Heart right ventricle (tissue), 16 donors: ENCODE data around the gene ANKRD13D. TPM values are rescaled to one million over a fixed set of nuclear protein-coding genes. Genes with fewer than 3 reads are reported as not detected.

Source experiments
- ATAC-seq, 8 donors: fragments of 200-7000 bp; cut with Tn5 transposase; one replicate each; pipeline ENCODE4 v1.9.1; 2020; ENCODE audit warnings: mild to moderate bottlenecking in 8 of 8, moderate library complexity in 8 of 8, moderate number of reproducible peaks in 1 of 8
- DNase-seq, 2 donors: peaks; one replicate each; pipeline ENCODE4 v3.0.0-alpha.2; 2020
- H3K27ac ChIP-seq, 10 donors: fragments of 200-600 bp; sonication (generic) in 2 of 10; one replicate each; pipeline versions ENCODE4 v1.5.0 to v1.8.0; 2020 to 2022; ENCODE audit warnings: mild to moderate bottlenecking in 3 of 10
- H3K27me3 ChIP-seq, 7 donors: fragments of 200-600 bp; one replicate each; pipeline ENCODE4 v1.8.0; 2021 to 2022; ENCODE audit warnings: mild to moderate bottlenecking in 2 of 7
- H3K36me3 ChIP-seq, 9 donors: fragments of 200-600 bp; sonication (generic) in 1 of 9; one replicate each; pipeline versions ENCODE4 v1.5.0 to v1.8.0; 2020 to 2022; ENCODE audit warnings: mild to moderate bottlenecking in 2 of 9
- H3K4me1 ChIP-seq, 9 donors: fragments of 200-600 bp; sonication (generic) in 1 of 9; one replicate each; pipeline versions ENCODE4 v1.5.0 to v1.8.0; 2020 to 2022; ENCODE audit warnings: mild to moderate bottlenecking in 4 of 9
- H3K4me3 ChIP-seq, 10 donors: fragments of 200-600 bp; sonication (generic) in 2 of 10; one replicate each; pipeline versions ENCODE4 v1.5.0 to v1.8.0; 2020 to 2022; ENCODE audit warnings: mild to moderate bottlenecking in 7 of 10, moderate library complexity in 2 of 10
- H3K9me3 ChIP-seq, 11 donors: fragments of 200-600 bp in 10 of 11; sonication (generic) in 2 of 11; one replicate each; pipeline versions ENCODE4 v1.5.0 to v1.8.0; 2013 to 2022; ENCODE audit warnings: mild to moderate bottlenecking in 2 of 11, control low read depth in 1 of 11, moderate library complexity in 1 of 11
- WGBS, 2 donors: extraction: QIAGEN DNeasy Blood & Tissue Kit; methylation state at CpG; one replicate each; pipeline ENCODE4 v1.1.7; 2013; ENCODE audit warnings: inconsistent platforms in 1 of 2; 5-methylcytosine and 5-hydroxymethylcytosine counted together
- intact Hi-C, 10 donors: fragments of 100-400 bp; cut with DNase I; formaldehyde crosslinking; loops; one replicate each; pipeline versions ENCODE4 v1.11.1 to v1.14.2; 2022
- polyA plus RNA-seq, 2 donors: library from polyadenylated mRNA; stranded (reverse); fragments of 200-250 nt; gene quantifications; one replicate each; pipeline ENCODE4 v1.2.3, GENCODE V29; 2013
- total RNA-seq, 10 donors: library from RNA; stranded (reverse); fragmentation: NEBNext Ultra II Directional in 3 of 10; extraction: Animal tissue kit (Norgen Biotek cat#: 25700) in 3 of 10; gene quantifications; one replicate each; pipeline versions ENCODE4 v1.2.1 to v1.2.4, GENCODE V29; 2021 to 2023
- TF ChIP-seq, protein P1 (sequence below), 9 donors: fragments of 200-600 bp; sonication (generic) in 2 of 9; IDR thresholded peaks; one replicate each; pipeline versions ENCODE4 v1.5.0 to v1.8.0; 2021 to 2022; ENCODE audit warnings: antibody characterized with exemption in 9 of 9, mild to moderate bottlenecking in 5 of 9, moderate library complexity in 1 of 9
- donor health status: Arrhythmogenic right ventricular cardiomyopathy.
- donor health status: ischemic (EF 13 %, LVEDD 7.1; RV severe dilation, severe dysfunction).
- donor health status: healthy with polysubstance abuse.
- donor health status: DM: no; HTN: yes; CAD: no.
- donor health status: DM: no; HTN: no; CAD: no.
- donor health status: ischemic (EF 25% LVEDD 6.9; RV normal size, moderate dysfunction).
- donor health status: ischemic (EF 25% LVEDD 5.7; RV mildly dilated, moderate dysfunction).
- donor health status: healthy.
- donor health status: DM: yes; HTN: yes; CAD: no.
- donor health status: Ischemic cardiomyopathy.
- donor health status: ischemic (EF 35%, LVEDD 5.7; RV mildly dilated, moderate dysfunction).
- donor health status: nonischemic (EF 11% LVEDD 7.7; RV severe dilation, severe dysfunction).
- donor health status: DM: yes; HTN: yes; CAD: no.
- donor health status: PGD.
- donor health status: ischemic (EF 29% LVEDD 5.4; RV normal size, mild dysfunction).
- donor health status: nonischemic (EF 23%, LVEDD 6.1; RV moderate dilation, normal function).

ANKRD13D gene
- total and polyA plus RNA-seq, 12 donors: 7.9 to 39.4 (median 13.3) TPM

DNA sequence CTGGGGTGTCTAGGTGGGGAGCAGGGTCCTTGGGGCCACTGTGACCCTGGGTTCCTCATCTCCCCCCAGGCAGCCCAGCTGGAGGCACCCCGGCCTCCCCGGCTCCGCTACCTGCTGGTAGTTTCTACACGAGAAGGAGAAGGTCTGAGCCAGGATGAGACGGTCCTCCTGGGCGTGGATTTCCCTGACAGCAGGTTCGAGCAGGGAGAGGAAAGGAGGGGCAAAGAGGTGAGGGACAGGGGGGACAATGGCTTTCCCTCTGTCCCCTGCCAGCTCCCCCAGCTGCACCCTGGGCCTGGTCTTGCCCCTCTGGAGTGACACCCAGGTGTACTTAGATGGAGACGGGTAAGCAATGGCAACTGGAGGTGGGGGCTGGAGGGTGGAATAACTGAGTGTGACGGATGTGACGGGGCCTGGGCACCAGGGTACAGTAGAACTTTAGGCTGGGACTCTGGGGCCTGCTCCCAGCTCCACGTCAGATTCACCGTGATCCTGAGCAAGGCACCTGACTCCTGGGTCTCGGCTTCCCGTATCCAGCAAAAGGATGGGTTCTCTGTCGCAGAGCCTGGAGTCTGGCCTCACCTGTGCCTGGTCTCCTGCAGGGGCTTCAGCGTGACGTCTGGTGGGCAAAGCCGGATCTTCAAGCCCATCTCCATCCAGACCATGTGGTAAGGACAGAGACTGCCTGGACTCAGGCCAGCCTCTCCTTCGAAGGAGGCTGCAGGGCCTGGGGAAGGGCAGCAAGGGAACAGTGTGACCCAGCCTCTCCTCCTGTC lies 17.9 kb downstream of the ANKRD13D start:
- no peaks in the 10 kb centered on the region for H3K27me3 ChIP-seq
- intact Hi-C loops: no loop called here
- ATAC-seq (no peak), DNase-seq (no peak)
- H3K36me3 ChIP-seq: peaks cover 0 to 55% (median 9%) of the 10 kb centered on the region in 9 donors
- H3K27ac ChIP-seq: no peak overlapping the region
- TF ChIP-seq, protein P1, sequence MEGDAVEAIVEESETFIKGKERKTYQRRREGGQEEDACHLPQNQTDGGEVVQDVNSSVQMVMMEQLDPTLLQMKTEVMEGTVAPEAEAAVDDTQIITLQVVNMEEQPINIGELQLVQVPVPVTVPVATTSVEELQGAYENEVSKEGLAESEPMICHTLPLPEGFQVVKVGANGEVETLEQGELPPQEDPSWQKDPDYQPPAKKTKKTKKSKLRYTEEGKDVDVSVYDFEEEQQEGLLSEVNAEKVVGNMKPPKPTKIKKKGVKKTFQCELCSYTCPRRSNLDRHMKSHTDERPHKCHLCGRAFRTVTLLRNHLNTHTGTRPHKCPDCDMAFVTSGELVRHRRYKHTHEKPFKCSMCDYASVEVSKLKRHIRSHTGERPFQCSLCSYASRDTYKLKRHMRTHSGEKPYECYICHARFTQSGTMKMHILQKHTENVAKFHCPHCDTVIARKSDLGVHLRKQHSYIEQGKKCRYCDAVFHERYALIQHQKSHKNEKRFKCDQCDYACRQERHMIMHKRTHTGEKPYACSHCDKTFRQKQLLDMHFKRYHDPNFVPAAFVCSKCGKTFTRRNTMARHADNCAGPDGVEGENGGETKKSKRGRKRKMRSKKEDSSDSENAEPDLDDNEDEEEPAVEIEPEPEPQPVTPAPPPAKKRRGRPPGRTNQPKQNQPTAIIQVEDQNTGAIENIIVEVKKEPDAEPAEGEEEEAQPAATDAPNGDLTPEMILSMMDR (IDR thresholded peaks at IDR 0.05): no peak
- H3K4me3 ChIP-seq: no peak overlapping the region
- no peaks in the 10 kb centered on the region for H3K9me3 ChIP-seq
- H3K4me1 ChIP-seq: peaks cover 10 to 30% (median 25%) of the 10 kb centered on the region in 9 donors
- 91 to 94% methylated on average over 19 of the region's 19 CpGs for WGBS, 2 donors

DNA sequence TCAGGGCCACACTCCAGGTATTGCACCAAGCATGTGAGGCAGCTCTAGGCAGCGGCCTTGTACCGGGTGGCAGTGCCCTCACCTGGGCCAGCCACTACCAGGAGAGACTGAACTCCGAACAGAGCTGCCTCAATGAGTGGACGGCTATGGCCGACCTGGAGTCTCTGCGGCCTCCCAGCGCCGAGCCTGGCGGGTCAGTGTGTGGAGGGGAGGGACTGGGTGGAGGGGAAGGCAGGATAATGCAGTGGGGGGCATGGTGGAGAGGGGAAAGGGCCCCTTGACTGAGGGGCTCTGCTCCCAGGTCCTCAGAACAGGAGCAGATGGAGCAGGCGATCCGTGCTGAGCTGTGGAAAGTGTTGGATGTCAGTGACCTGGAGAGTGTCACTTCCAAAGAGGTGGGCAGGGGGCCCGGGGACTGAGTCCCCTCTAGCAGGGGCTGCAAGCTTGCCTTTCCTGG lies 18.5 kb downstream of the ANKRD13D start:
- TF ChIP-seq, protein P1 (IDR thresholded peaks at IDR 0.05): no peak
- Histone ChIP-seq H3K4me3 (no peak overlapping the region), H3K27me3 (no peaks in the 10 kb centered on the region), H3K9me3 (no peaks in the 10 kb centered on the region), H3K4me1 (peaks cover 6 to 27% (median 19%) of the 10 kb centered on the region in 9 donors), H3K27ac (no peak overlapping the region), H3K36me3 (peaks cover 0 to 55% (median 9%) of the 10 kb centered on the region in 9 donors)
- intact Hi-C loops: no loop called here
- ATAC-seq (no peak), DNase-seq (no peak)
- 80 to 89% methylated on average over 12 of the region's 12 CpGs for WGBS, 2 donors

DNA sequence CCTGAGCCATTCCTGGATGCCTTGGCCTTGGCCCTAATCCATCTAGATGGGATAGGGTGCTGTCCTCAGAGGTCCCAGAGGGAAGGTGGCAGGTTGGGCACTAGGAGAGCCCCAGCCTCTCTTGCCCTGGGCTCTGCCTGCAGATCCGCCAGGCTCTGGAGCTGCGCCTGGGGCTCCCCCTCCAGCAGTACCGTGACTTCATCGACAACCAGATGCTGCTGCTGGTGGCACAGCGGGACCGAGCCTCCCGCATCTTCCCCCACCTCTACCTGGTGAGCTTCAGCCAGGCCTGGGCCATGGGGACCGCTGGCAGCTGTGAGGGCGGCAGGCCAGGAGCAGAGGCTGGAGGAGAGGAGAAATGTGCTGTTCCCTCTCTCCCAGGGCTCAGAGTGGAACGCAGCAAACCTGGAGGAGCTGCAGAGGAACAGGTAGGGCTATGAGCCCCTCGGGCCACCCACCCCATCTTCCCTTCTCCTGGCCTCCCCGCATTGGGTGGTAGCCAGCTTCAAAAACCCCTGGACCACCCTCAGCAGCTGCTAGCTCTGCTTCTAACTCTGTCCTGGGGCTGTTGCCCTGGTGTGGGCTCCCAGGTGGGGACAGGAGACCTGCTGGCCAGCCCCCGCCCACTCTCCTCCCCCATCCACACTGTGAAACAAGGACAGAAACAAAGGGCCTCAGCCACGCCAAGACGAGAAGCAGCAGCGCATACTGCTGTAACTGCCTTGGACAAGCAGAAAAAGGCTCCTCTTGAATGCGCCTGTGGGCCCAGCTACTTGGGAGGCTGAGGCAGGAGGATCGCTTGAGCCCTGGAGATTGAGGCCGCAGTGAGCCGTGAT lies 19.1 kb downstream of the ANKRD13D start:
- Histone ChIP-seq H3K4me3 (no peak overlapping the region), H3K27ac (no peak overlapping the region), H3K27me3 (no peaks in the 10 kb centered on the region), H3K9me3 (no peaks in the 10 kb centered on the region), H3K4me1 (peaks cover 3 to 28% (median 14%) of the 10 kb centered on the region in 9 donors), H3K36me3 (peaks cover 0 to 55% (median 9%) of the 10 kb centered on the region in 9 donors)
- DNase-seq (no peak), ATAC-seq (no peak)
- intact Hi-C loops: no loop called here
- 95 to 96% methylated on average over 20 of the region's 20 CpGs for WGBS, 2 donors
- TF ChIP-seq, protein P1 (IDR thresholded peaks at IDR 0.05): no peak

GRCh38 chr11:67309166-67309565 lies 20.1 kb downstream of the ANKRD13D start:
- intact Hi-C loops: no loop called here
- Histone ChIP-seq H3K4me3 (no peak overlapping the region), H3K9me3 (no peaks in the 10 kb centered on the region), H3K27me3 (no peaks in the 10 kb centered on the region), H3K36me3 (peaks cover 0 to 55% (median 9%) of the 10 kb centered on the region in 9 donors), H3K27ac (no peak overlapping the region), H3K4me1 (peaks cover 3 to 26% (median 7%) of the 10 kb centered on the region in 9 donors)
- DNase-seq (no peak), ATAC-seq (no peak)
- TF ChIP-seq, protein P1 (IDR thresholded peaks at IDR 0.05): no peak
- WGBS, 2 donors: 96 to 97% methylated on average over 11 of the region's 11 CpGs
